SK-N-DZ (cell line): ENCODE data around the gene SLC16A10. TPM values are rescaled to one million over a fixed set of nuclear protein-coding genes. Genes with fewer than 3 reads are reported as not detected.
"Not testable (repeated sequence)": the region's sequence is repeated elsewhere in the genome, so short reads cannot be mapped to it uniquely, and the experiment has no call there.

Source experiments
- DNase-seq: peaks from one replicate; pipeline ENCODE4 v3.0.0-alpha.2; 2015; ENCODE audit warnings: low spot score
- polyA plus RNA-seq, 2 experiments: library from polyadenylated mRNA; depleted of rRNA; stranded (reverse); fragments of >200 nt; gene quantifications; 2 replicates each; pipeline ENCODE4 v1.2.3, GENCODE V29; 2014

SLC16A10 gene
- 36.8 and 38.1 TPM in 2 replicates for polyA plus RNA-seq (2014; cell fraction: cytosol; rRNA removed)
- 18.9 and 19.9 TPM in 2 replicates for polyA plus RNA-seq (2014; cell fraction: nucleus; rRNA removed)

- DNase-seq: peak; percentile 92
Observed at GRCh38 chr6:111087106-111087835, at the start of gene SLC16A10. Gene SLC16A10, plus strand, starts transcription at chr6:111087503. Its CDS starts 250 bp downstream, at chr6:111087753.

GRCh38 chr6:111038534-111039252, 48.6 kb upstream of the SLC16A10 start:
- DNase-seq: no peak

GRCh38 chr6:111041917-111042316, 45.4 kb upstream of the SLC16A10 start:
- no peak for DNase-seq

GRCh38 chr6:111047244-111047643, 40.1 kb upstream of the SLC16A10 start:
- no peak for DNase-seq

GRCh38 chr6:111050261-111051023, 36.9 kb upstream of the SLC16A10 start:
- no peak for DNase-seq

- no peak for DNase-seq
Observed at GRCh38 chr6:111052171-111052570, 35.1 kb upstream of the SLC16A10 start.

- peak; percentile 72 for DNase-seq
Observed at GRCh38 chr6:111057074-111057752, 30.1 kb upstream of the SLC16A10 start.

GRCh38 chr6:111061508-111061907, 25.8 kb upstream of the SLC16A10 start:
- DNase-seq: no peak

- not testable (repeated sequence) for DNase-seq
Observed at GRCh38 chr6:111061985-111062384, 25.3 kb upstream of the SLC16A10 start.

GRCh38 chr6:111062860-111063259, 24.4 kb upstream of the SLC16A10 start:
- DNase-seq: not testable (repeated sequence)

- DNase-seq: peak; percentile 24
Observed at GRCh38 chr6:111068109-111068865, 19.0 kb upstream of the SLC16A10 start.

GRCh38 chr6:111068866-111069234, 18.5 kb upstream of the SLC16A10 start:
- DNase-seq: no peak

- no peak for DNase-seq
Observed at GRCh38 chr6:111069382-111070104, 17.8 kb upstream of the SLC16A10 start.

GRCh38 chr6:111070105-111071005, 16.9 kb upstream of the SLC16A10 start:
- DNase-seq: no peak

- DNase-seq: no peak
Observed at GRCh38 chr6:111072801-111073360, 14.4 kb upstream of the SLC16A10 start.

- no peak for DNase-seq
Observed at GRCh38 chr6:111074311-111074710, 13.0 kb upstream of the SLC16A10 start.

GRCh38 chr6:111076024-111076695, 11.1 kb upstream of the SLC16A10 start:
- no peak for DNase-seq

- DNase-seq: no peak
Observed at GRCh38 chr6:111080698-111081097, 6.6 kb upstream of the SLC16A10 start.
